NCI-H2107 treated with DMSO at 0.1 percent for 48 hours (cell line): ENCODE data around the gene DOCK8.
"Not testable (repeated sequence)": the region's sequence is repeated elsewhere in the genome, so short reads cannot be mapped to it uniquely, and the experiment has no call there.

Experiments used
- DNase-seq: peaks from one replicate; lab custom pipeline; 2025; ENCODE audit not compliant: unreplicated experiment; lab: John Stamatoyannopoulos, UW

Gene DOCK8

GRCh38 chr9:214648-215493, at the start of gene DOCK8:
Gene DOCK8, plus strand, starts transcription at chr9:214865. Its CDS starts 112 bp downstream, at chr9:214977.
- no peak for DNase-seq

- not testable (repeated sequence) for DNase-seq
Measured at GRCh38 chr9:169757-170156, 44.9 kb upstream of the DOCK8 start.

- not testable (repeated sequence) for DNase-seq
Measured at GRCh38 chr9:178140-178825, 36.4 kb upstream of the DOCK8 start.

GRCh38 chr9:178970-179383, 35.7 kb upstream of the DOCK8 start, which contains the start of gene ZNG1A:
Gene ZNG1A, minus strand, starts transcription at chr9:179056. Its CDS starts 87 bp downstream, at chr9:178969.
- peak; percentile 38 for DNase-seq

GRCh38 chr9:199601-200000, 15.1 kb upstream of the DOCK8 start:
- DNase-seq: not testable (repeated sequence)

GRCh38 chr9:206481-206880, 8.2 kb upstream of the DOCK8 start:
- no peak for DNase-seq

GRCh38 chr9:209143-209758, 5.4 kb upstream of the DOCK8 start:
- DNase-seq: no peak

- no peak for DNase-seq
Measured at GRCh38 chr9:211036-211435, 3.6 kb upstream of the DOCK8 start.

- DNase-seq: no peak
Measured at GRCh38 chr9:211557-211956, 3.1 kb upstream of the DOCK8 start.

GRCh38 chr9:212297-212696, 2.4 kb upstream of the DOCK8 start:
- no peak for DNase-seq

- DNase-seq: not testable (repeated sequence)
Measured at GRCh38 chr9:213901-214300, 764 bp upstream of the DOCK8 start.

- DNase-seq: no peak
Measured at GRCh38 chr9:214351-214647, 366 bp upstream of the DOCK8 start.

GRCh38 chr9:215631-216155, 1.0 kb downstream of the DOCK8 start:
- DNase-seq: no peak

- DNase-seq: no peak
Measured at GRCh38 chr9:216866-217265, 2.2 kb downstream of the DOCK8 start.

GRCh38 chr9:217950-218349, 3.3 kb downstream of the DOCK8 start:
- DNase-seq: no peak

GRCh38 chr9:219036-219435, 4.4 kb downstream of the DOCK8 start:
- not testable (repeated sequence) for DNase-seq

- DNase-seq: no peak
Measured at GRCh38 chr9:219670-220365, 5.2 kb downstream of the DOCK8 start.

- no peak for DNase-seq
Measured at GRCh38 chr9:221989-222776, 7.5 kb downstream of the DOCK8 start.

- DNase-seq: no peak
Measured at GRCh38 chr9:223152-223551, 8.5 kb downstream of the DOCK8 start.

- DNase-seq: no peak
Measured at GRCh38 chr9:224026-224425, 9.4 kb downstream of the DOCK8 start.
